Stimulated activated CD8-positive, alpha-beta memory T cell treated with anti-CD3 and anti-CD28 coated beads, Interleukin-7, amount 100 ng/mL, for 24 hours (primary cell): Measurements from ENCODE around the gene MORF4L1.
"Not testable (repeated sequence)": the region's sequence is repeated elsewhere in the genome, so short reads cannot be mapped to it uniquely, and the experiment has no call there.

ENCODE experiments used
- DNase-seq: peaks from one replicate; pipeline ENCODE4 v3.0.0-alpha.2; 2020; ENCODE audit warnings: low read depth

Gene MORF4L1

GRCh38 chr15:78872155-78872971 is at the start of gene MORF4L1:
Gene MORF4L1, plus strand, starts transcription at chr15:78872890. Its CDS starts 128 bp downstream, at chr15:78873018.
- DNase-seq: peak; percentile 91

- no peak for DNase-seq
Measured at GRCh38 chr15:78828920-78829319, 43.8 kb upstream of the MORF4L1 start.

GRCh38 chr15:78830514-78831228 is 42.0 kb upstream of the MORF4L1 start:
- no peak for DNase-seq

- no peak for DNase-seq
Measured at GRCh38 chr15:78831229-78832207, 41.2 kb upstream of the MORF4L1 start.

GRCh38 chr15:78836333-78836732 is 36.4 kb upstream of the MORF4L1 start:
- DNase-seq: no peak

- no peak for DNase-seq
Measured at GRCh38 chr15:78837131-78837530, 35.6 kb upstream of the MORF4L1 start.

- DNase-seq: no peak
Measured at GRCh38 chr15:78837543-78837942, 35.1 kb upstream of the MORF4L1 start.

GRCh38 chr15:78838489-78838888 is 34.2 kb upstream of the MORF4L1 start:
- DNase-seq: no peak

GRCh38 chr15:78839151-78839550 is 33.5 kb upstream of the MORF4L1 start:
- not testable (repeated sequence) for DNase-seq

- no peak for DNase-seq
Measured at GRCh38 chr15:78840661-78841375, 31.9 kb upstream of the MORF4L1 start.

- DNase-seq: no peak
Measured at GRCh38 chr15:78841376-78841706, 31.3 kb upstream of the MORF4L1 start.

- no peak for DNase-seq
Measured at GRCh38 chr15:78841891-78842290, 30.8 kb upstream of the MORF4L1 start.

- DNase-seq: no peak
Measured at GRCh38 chr15:78842519-78842918, 30.2 kb upstream of the MORF4L1 start.

- DNase-seq: not testable (repeated sequence)
Measured at GRCh38 chr15:78846906-78847305, 25.8 kb upstream of the MORF4L1 start.

- DNase-seq: not testable (repeated sequence)
Measured at GRCh38 chr15:78847387-78847906, 25.2 kb upstream of the MORF4L1 start.

GRCh38 chr15:78850352-78850751 is 22.3 kb upstream of the MORF4L1 start:
- DNase-seq: no peak

- DNase-seq: no peak
Measured at GRCh38 chr15:78850941-78851755, 21.5 kb upstream of the MORF4L1 start.

- DNase-seq: no peak
Measured at GRCh38 chr15:78853500-78853899, 19.2 kb upstream of the MORF4L1 start.

- DNase-seq: no peak
Measured at GRCh38 chr15:78854833-78855372, 17.8 kb upstream of the MORF4L1 start.

GRCh38 chr15:78855746-78856145 is 16.9 kb upstream of the MORF4L1 start:
- no peak for DNase-seq
